Posterior cingulate gyrus (tissue), 11 donors: Measurements from ENCODE around the gene ZNF423.
A peak's percentile ranks its signal among the peaks of the same experiment; 100 is the strongest.

ENCODE experiments used
- DNase-seq, 10 donors: peaks; one replicate each; pipeline versions ENCODE4 v3.0.0 to v3.0.0-alpha.2; 2020 to 2021; ENCODE audit warnings: mixed read lengths in 3 of 10
- intact Hi-C: fragments of 100-400 bp; cut with DNase I; formaldehyde crosslinking; loops from one replicate; pipeline ENCODE4 v1.15.1; 2023

The ZNF423 gene

GRCh38 chr16:49760815-49761214, 95.1 kb downstream of the ZNF423 start:
- intact Hi-C loops = no loop called here
- DNase-seq = no peak

- no peak for DNase-seq
- intact Hi-C loops = no loop called here
Measured at GRCh38 chr16:49757559-49758069, 98.3 kb downstream of the ZNF423 start.

GRCh38 chr16:49756775-49757558, 98.9 kb downstream of the ZNF423 start:
- intact Hi-C loops = no loop called here

GRCh38 chr16:49755716-49756505, 100.0 kb downstream of the ZNF423 start:
- intact Hi-C loops = no loop called here
- DNase-seq = peak in 1 of 10 donors; percentile 67

More at GRCh38 chr16:49756775-49757558, 98.9 kb downstream of the ZNF423 start:
- DNase-seq = no peak

- intact Hi-C loops = no loop called here
- no peak for DNase-seq
Measured at GRCh38 chr16:49755313-49755620, 100.6 kb downstream of the ZNF423 start.

GRCh38 chr16:49754495-49755312, 101.2 kb downstream of the ZNF423 start:
- peak in 2 of 10 donors; percentile 40 to 78 for DNase-seq
- intact Hi-C loops = no loop called here

GRCh38 chr16:49750341-49751000, 105.4 kb downstream of the ZNF423 start:
- peak in 1 of 10 donors; percentile 44 for DNase-seq
- intact Hi-C loops = no loop called here

- peak in 2 of 10 donors; percentile 8 to 46 for DNase-seq
- intact Hi-C loops = no loop called here
Measured at GRCh38 chr16:49749816-49750215, 106.1 kb downstream of the ZNF423 start.

- peak in 1 of 10 donors; percentile 21 for DNase-seq
- intact Hi-C loops = no loop called here
Measured at GRCh38 chr16:49748322-49748721, 107.6 kb downstream of the ZNF423 start.

GRCh38 chr16:49747654-49748053, 108.3 kb downstream of the ZNF423 start:
- intact Hi-C loops = no loop called here
- peak in 1 of 10 donors; percentile 27 for DNase-seq

- DNase-seq = peak in 1 of 10 donors; percentile 20
- intact Hi-C loops = no loop called here
Measured at GRCh38 chr16:49746545-49746944, 109.4 kb downstream of the ZNF423 start.

- intact Hi-C loops = no loop called here
- no peak for DNase-seq
Measured at GRCh38 chr16:49745311-49745747, 110.6 kb downstream of the ZNF423 start.

GRCh38 chr16:49744244-49745220, 111.4 kb downstream of the ZNF423 start:
- intact Hi-C loops = no loop called here
- peak in 1 of 10 donors; percentile 63 for DNase-seq

GRCh38 chr16:49743658-49744057, 112.3 kb downstream of the ZNF423 start:
- intact Hi-C loops = no loop called here

GRCh38 chr16:49743203-49743464, 112.8 kb downstream of the ZNF423 start:
- DNase-seq = no peak
- intact Hi-C loops = no loop called here

More at GRCh38 chr16:49743658-49744057, 112.3 kb downstream of the ZNF423 start:
- no peak for DNase-seq

- DNase-seq = no peak
- intact Hi-C loops = no loop called here
Measured at GRCh38 chr16:49742428-49743202, 113.3 kb downstream of the ZNF423 start.

GRCh38 chr16:49740256-49740655, 115.7 kb downstream of the ZNF423 start:
- no peak for DNase-seq
- intact Hi-C loops = no loop called here

- intact Hi-C loops = no loop called here
- no peak for DNase-seq
Measured at GRCh38 chr16:49739381-49739780, 116.5 kb downstream of the ZNF423 start.
